ENCODE measurements around the gene PPP1R16B.
A peak's percentile ranks its signal among the peaks of the same experiment; 100 is the strongest.

The PPP1R16B gene

GRCh38 chr20:38950254-38950653, 144.8 kb downstream of the PPP1R16B start:
- Histone ChIP-seq H2BK5ac (ENCODE audit: low read depth, low read length, poor library complexity) (no peak overlapping the region), H3K79me1 (ENCODE audit: low read length) (no peaks in the 10 kb centered on the region), H3K27me3 (ENCODE audit: insufficient read depth, low read length) (no peaks in the 10 kb centered on the region), H4K8ac (ENCODE audit: low read depth, low read length) (no peak overlapping the region), H2BK12ac (ENCODE audit: low read length) (no peak overlapping the region), H4K91ac (ENCODE audit: low read depth, low read length) (no peak overlapping the region), H4K12ac (ENCODE audit: low read depth, low read length) (no peak overlapping the region), H3K4me3 (ENCODE audit: low read depth, low read length) (no peak overlapping the region), H3K27ac (ENCODE audit: low read depth, low read length) (no peak overlapping the region), H3K4ac (ENCODE audit: low read depth, low read length) (no peak overlapping the region), H3K4me2 (ENCODE audit: low read length) (no peak overlapping the region), H3K36me3 (ENCODE audit: control insufficient read depth in 1 of 2, insufficient read depth in 2 of 2, low read length in 2 of 2) (peaks cover 27 to 33% of the 10 kb centered on the region in 2 experiments), H3K9ac (ENCODE audit: low read length) (no peak overlapping the region), H2BK120ac (ENCODE audit: insufficient read depth, low read length, poor library complexity) (no peak overlapping the region), H2AK5ac (ENCODE audit: low read length) (no peak overlapping the region), H3K23ac (ENCODE audit: low read length) (no peak overlapping the region), H2AFZ (ENCODE audit: insufficient read depth, low read length, poor library complexity) (no peak overlapping the region), H3K9me3 (ENCODE audit: insufficient read depth, low read depth, low read length) (peaks cover 3% of the 10 kb centered on the region), H3K18ac (ENCODE audit: low read length) (no peak overlapping the region), H3K4me1 (ENCODE audit: control insufficient read depth in 1 of 2, insufficient read depth in 2 of 2, low read length in 2 of 2) (no peaks in the 10 kb centered on the region), H3K79me2 (ENCODE audit: control insufficient read depth, insufficient read depth, low read length, poor library complexity) (no peaks in the 10 kb centered on the region), H3K14ac (ENCODE audit: low read length) (no peak overlapping the region)
- no peak for DNase-seq
- WGBS (ENCODE audit: extremely low coverage, insufficient coverage, insufficient read length) = no CpG with 5 or more reads among the region's 2 CpGs

GRCh38 chr20:38951611-38952010, 146.1 kb downstream of the PPP1R16B start:
- no peaks in the 10 kb centered on the region for H3K4me1 ChIP-seq (ENCODE audit: control insufficient read depth in 1 of 2, insufficient read depth in 2 of 2, low read length in 2 of 2)
- no peak overlapping the region for H4K8ac ChIP-seq (ENCODE audit: low read depth, low read length)
- no peak overlapping the region for H3K4ac ChIP-seq (ENCODE audit: low read depth, low read length)
- peaks cover 3% of the 10 kb centered on the region for H3K9me3 ChIP-seq (ENCODE audit: insufficient read depth, low read depth, low read length)
- H2BK12ac ChIP-seq (ENCODE audit: low read length) = no peak overlapping the region
- H3K9ac ChIP-seq (ENCODE audit: low read length) = no peak overlapping the region
- no peak for DNase-seq
- H3K18ac ChIP-seq (ENCODE audit: low read length) = no peak overlapping the region
- H4K12ac ChIP-seq (ENCODE audit: low read depth, low read length) = no peak overlapping the region
- H2AK5ac ChIP-seq (ENCODE audit: low read length) = no peak overlapping the region
- H3K79me2 ChIP-seq (ENCODE audit: control insufficient read depth, insufficient read depth, low read length, poor library complexity) = no peaks in the 10 kb centered on the region
- no peak overlapping the region for H2AFZ ChIP-seq (ENCODE audit: insufficient read depth, low read length, poor library complexity)
- no peak overlapping the region for H4K91ac ChIP-seq (ENCODE audit: low read depth, low read length)
- H3K23ac ChIP-seq (ENCODE audit: low read length) = no peak overlapping the region
- no peak overlapping the region for H3K14ac ChIP-seq (ENCODE audit: low read length)
- peak overlapping the region; percentile 40 for H3K4me3 ChIP-seq (ENCODE audit: low read depth, low read length)
- no peaks in the 10 kb centered on the region for H3K79me1 ChIP-seq (ENCODE audit: low read length)
- no peaks in the 10 kb centered on the region for H3K27me3 ChIP-seq (ENCODE audit: insufficient read depth, low read length)
- H3K4me2 ChIP-seq (ENCODE audit: low read length) = no peak overlapping the region
- H2BK120ac ChIP-seq (ENCODE audit: insufficient read depth, low read length, poor library complexity) = no peak overlapping the region
- no peak overlapping the region for H3K27ac ChIP-seq (ENCODE audit: low read depth, low read length)
- no peak overlapping the region for H2BK5ac ChIP-seq (ENCODE audit: low read depth, low read length, poor library complexity)
- H3K36me3 ChIP-seq (ENCODE audit: control insufficient read depth in 1 of 2, insufficient read depth in 2 of 2, low read length in 2 of 2) = peaks cover 27 to 33% of the 10 kb centered on the region in 2 experiments
- no CpG with 5 or more reads among the region's 9 CpGs for WGBS (ENCODE audit: extremely low coverage, insufficient coverage, insufficient read length)

GRCh38 chr20:38952153-38952552, 146.7 kb downstream of the PPP1R16B start:
- H3K9ac ChIP-seq (ENCODE audit: low read length) = no peak overlapping the region
- H4K8ac ChIP-seq (ENCODE audit: low read depth, low read length) = no peak overlapping the region
- WGBS (ENCODE audit: extremely low coverage, insufficient coverage, insufficient read length) = no CpG with 5 or more reads among the region's 6 CpGs
- H3K4me3 ChIP-seq (ENCODE audit: low read depth, low read length) = no peak overlapping the region
- no peak overlapping the region for H2AFZ ChIP-seq (ENCODE audit: insufficient read depth, low read length, poor library complexity)
- no peak for DNase-seq
- H3K79me1 ChIP-seq (ENCODE audit: low read length) = no peaks in the 10 kb centered on the region
- no peak overlapping the region for H3K18ac ChIP-seq (ENCODE audit: low read length)
- no peak overlapping the region for H2BK120ac ChIP-seq (ENCODE audit: insufficient read depth, low read length, poor library complexity)
- H4K12ac ChIP-seq (ENCODE audit: low read depth, low read length) = no peak overlapping the region
- H3K27me3 ChIP-seq (ENCODE audit: insufficient read depth, low read length) = no peaks in the 10 kb centered on the region
- no peak overlapping the region for H3K23ac ChIP-seq (ENCODE audit: low read length)
- H4K91ac ChIP-seq (ENCODE audit: low read depth, low read length) = no peak overlapping the region
- H2BK5ac ChIP-seq (ENCODE audit: low read depth, low read length, poor library complexity) = no peak overlapping the region
- H3K36me3 ChIP-seq (ENCODE audit: control insufficient read depth in 1 of 2, insufficient read depth in 2 of 2, low read length in 2 of 2) = peaks cover 27 to 31% of the 10 kb centered on the region in 2 experiments
- no peak overlapping the region for H3K4ac ChIP-seq (ENCODE audit: low read depth, low read length)
- no peaks in the 10 kb centered on the region for H3K4me1 ChIP-seq (ENCODE audit: control insufficient read depth in 1 of 2, insufficient read depth in 2 of 2, low read length in 2 of 2)
- H2BK12ac ChIP-seq (ENCODE audit: low read length) = no peak overlapping the region
- no peak overlapping the region for H2AK5ac ChIP-seq (ENCODE audit: low read length)
- H3K79me2 ChIP-seq (ENCODE audit: control insufficient read depth, insufficient read depth, low read length, poor library complexity) = no peaks in the 10 kb centered on the region
- no peak overlapping the region for H3K14ac ChIP-seq (ENCODE audit: low read length)
- peaks cover 3% of the 10 kb centered on the region for H3K9me3 ChIP-seq (ENCODE audit: insufficient read depth, low read depth, low read length)
- no peak overlapping the region for H3K27ac ChIP-seq (ENCODE audit: low read depth, low read length)
- H3K4me2 ChIP-seq (ENCODE audit: low read length) = no peak overlapping the region

- Histone ChIP-seq H3K79me1 (ENCODE audit: low read length) (no peaks in the 10 kb centered on the region), H3K23ac (ENCODE audit: low read length) (no peak overlapping the region), H2AFZ (ENCODE audit: insufficient read depth, low read length, poor library complexity) (no peak overlapping the region), H4K91ac (ENCODE audit: low read depth, low read length) (no peak overlapping the region), H3K9me3 (ENCODE audit: insufficient read depth, low read depth, low read length) (peaks cover 3% of the 10 kb centered on the region), H3K27me3 (ENCODE audit: insufficient read depth, low read length) (no peaks in the 10 kb centered on the region), H3K14ac (ENCODE audit: low read length) (no peak overlapping the region), H3K4me2 (ENCODE audit: low read length) (no peak overlapping the region), H3K9ac (ENCODE audit: low read length) (no peak overlapping the region), H3K27ac (ENCODE audit: low read depth, low read length) (no peak overlapping the region), H3K4me3 (ENCODE audit: low read depth, low read length) (no peak overlapping the region), H4K12ac (ENCODE audit: low read depth, low read length) (no peak overlapping the region), H4K8ac (ENCODE audit: low read depth, low read length) (no peak overlapping the region), H3K36me3 (ENCODE audit: control insufficient read depth in 1 of 2, insufficient read depth in 2 of 2, low read length in 2 of 2) (peaks cover 22 to 23% of the 10 kb centered on the region in 2 experiments), H2BK12ac (ENCODE audit: low read length) (no peak overlapping the region), H2BK120ac (ENCODE audit: insufficient read depth, low read length, poor library complexity) (no peak overlapping the region), H3K18ac (ENCODE audit: low read length) (no peak overlapping the region), H2BK5ac (ENCODE audit: low read depth, low read length, poor library complexity) (no peak overlapping the region), H2AK5ac (ENCODE audit: low read length) (no peak overlapping the region), H3K79me2 (ENCODE audit: control insufficient read depth, insufficient read depth, low read length, poor library complexity) (no peaks in the 10 kb centered on the region), H3K4me1 (ENCODE audit: control insufficient read depth in 1 of 2, insufficient read depth in 2 of 2, low read length in 2 of 2) (no peaks in the 10 kb centered on the region), H3K4ac (ENCODE audit: low read depth, low read length) (no peak overlapping the region)
- no peak for DNase-seq
- no CpG with 5 or more reads among the region's 8 CpGs for WGBS (ENCODE audit: extremely low coverage, insufficient coverage, insufficient read length)
Measured at GRCh38 chr20:38953630-38954340, 148.3 kb downstream of the PPP1R16B start.

All from trophoblast cell (in vitro differentiated cells and primary cell).